Activated CD4-positive, CD25-positive, alpha-beta regulatory T cell treated with anti-CD3 and anti-CD28 coated beads, Interleukin-2, amount 50 U/mL, for 24 hours (primary cell): ENCODE measurements around the gene LRRC32.
"Not testable (repeated sequence)": the region's sequence is repeated elsewhere in the genome, so short reads cannot be mapped to it uniquely, and the experiment has no call there.

Experiments used
- ATAC-seq, 2 donors: fragments of 150-1000 bp; cut with Tn5 transposase; one replicate each; pipeline ENCODE4 v1.10.0; 2021; ENCODE audit warnings: mild to moderate bottlenecking in 1 of 2, moderate library complexity in 1 of 2

The LRRC32 gene

GRCh38 chr11:76627606-76628005 lies 42.9 kb downstream of the LRRC32 start:
- ATAC-seq: no peak

- peak; percentile 51 to 63 for ATAC-seq
Measured at GRCh38 chr11:76626921-76627401, 43.6 kb downstream of the LRRC32 start.

- ATAC-seq: no peak
Measured at GRCh38 chr11:76626266-76626665, 44.3 kb downstream of the LRRC32 start.

- no peak for ATAC-seq
Measured at GRCh38 chr11:76625472-76626186, 44.9 kb downstream of the LRRC32 start.

- ATAC-seq: no peak
Measured at GRCh38 chr11:76624500-76625379, 45.8 kb downstream of the LRRC32 start.

GRCh38 chr11:76623884-76624419 lies 46.6 kb downstream of the LRRC32 start:
- no peak for ATAC-seq

GRCh38 chr11:76623171-76623883 lies 47.2 kb downstream of the LRRC32 start:
- ATAC-seq: no peak

GRCh38 chr11:76622493-76623094 lies 48.0 kb downstream of the LRRC32 start:
- ATAC-seq: no peak

GRCh38 chr11:76621868-76622267 lies 48.7 kb downstream of the LRRC32 start:
- ATAC-seq: no peak

GRCh38 chr11:76621466-76621865 lies 49.1 kb downstream of the LRRC32 start:
- no peak for ATAC-seq

GRCh38 chr11:76620489-76620888 lies 50.1 kb downstream of the LRRC32 start:
- no peak for ATAC-seq

- not testable (repeated sequence) for ATAC-seq
Measured at GRCh38 chr11:76619801-76620200, 50.7 kb downstream of the LRRC32 start.

- no peak for ATAC-seq
Measured at GRCh38 chr11:76617553-76618265, 52.8 kb downstream of the LRRC32 start.

GRCh38 chr11:76616676-76617552 lies 53.6 kb downstream of the LRRC32 start:
- ATAC-seq: no peak

- ATAC-seq: no peak
Measured at GRCh38 chr11:76615950-76616349, 54.6 kb downstream of the LRRC32 start.

- no peak for ATAC-seq
Measured at GRCh38 chr11:76614471-76615179, 55.9 kb downstream of the LRRC32 start.

GRCh38 chr11:76613901-76614300 lies 56.6 kb downstream of the LRRC32 start:
- ATAC-seq: no peak

- ATAC-seq: no peak
Measured at GRCh38 chr11:76612226-76612625, 58.3 kb downstream of the LRRC32 start.

- no peak for ATAC-seq
Measured at GRCh38 chr11:76610871-76611475, 59.6 kb downstream of the LRRC32 start.

GRCh38 chr11:76610371-76610770 lies 60.2 kb downstream of the LRRC32 start:
- ATAC-seq: no peak
